GM18951 (cell line): ENCODE results near the gene BBS9.

ENCODE experiments used
- POLR2A ChIP-seq: IDR thresholded peaks from 4 replicates; pipeline ENCODE4 v1.6.1; 2011; ENCODE audit warnings: mild to moderate bottlenecking; ENCODE audit not compliant: insufficient read length, insufficient read depth; ENCODE audit errors: extremely low read depth
- in situ Hi-C: fragments of 300-500 bp; cut with MboI; formaldehyde crosslinking; loops from one replicate; pipeline ENCODE4 v1.12.0; 2022; ENCODE audit warnings: low sequenced_read_pairs, mixed read lengths, inconsistent platforms; ENCODE audit not compliant: unreplicated experiment

Gene BBS9

DNA sequence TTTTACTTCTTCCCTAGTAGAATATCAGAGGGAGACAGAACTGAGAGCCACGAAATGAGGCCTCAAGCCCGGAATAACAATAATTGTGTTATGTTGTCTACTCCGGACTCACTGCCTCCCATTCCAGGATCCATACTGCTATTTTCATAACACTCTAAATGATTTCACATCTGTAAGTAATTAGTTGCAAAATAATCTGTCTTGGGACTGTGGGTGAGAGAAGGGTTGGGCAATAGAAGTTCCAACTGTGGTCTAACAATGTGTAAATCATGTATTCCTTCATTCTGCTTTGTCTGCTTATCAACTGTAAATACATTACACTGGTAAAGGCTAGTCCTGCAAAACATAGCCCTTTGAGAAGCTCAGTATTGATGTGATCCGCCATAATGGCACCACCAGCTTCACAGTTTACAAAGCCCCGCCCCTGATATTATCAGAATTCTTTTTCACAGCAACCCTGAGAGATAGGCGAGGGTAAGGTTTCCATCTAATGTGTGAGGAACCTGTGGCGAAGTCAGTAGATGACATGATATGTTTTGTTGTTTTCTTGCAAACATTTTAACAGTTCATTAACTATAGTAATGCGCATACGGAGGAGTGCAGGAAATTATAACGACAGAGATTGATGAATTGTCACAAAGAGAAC lies 510.3 kb downstream of the BBS9 start:
- in situ Hi-C loops: no loop called here
- no peak for TF ChIP-seq POLR2A

DNA sequence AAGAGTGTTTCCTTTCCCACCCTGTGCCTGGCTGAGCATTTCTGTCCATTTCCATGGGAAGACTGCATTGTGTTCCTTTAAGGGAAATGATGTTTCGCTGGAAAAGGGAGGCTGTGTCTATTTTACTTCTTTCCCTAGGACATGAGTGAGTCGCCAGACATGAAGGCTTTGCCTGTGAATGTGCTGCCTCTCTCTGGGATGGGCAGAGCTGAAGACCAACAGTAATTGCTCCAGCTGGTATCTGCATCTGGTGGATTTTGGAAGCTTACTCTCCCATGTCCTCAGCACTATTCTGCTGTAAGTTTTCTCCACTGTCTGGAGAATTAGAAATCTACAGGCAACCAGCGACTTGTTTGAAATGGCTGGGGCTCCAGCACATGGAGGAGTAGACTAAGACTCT lies 511.4 kb downstream of the BBS9 start:
- in situ Hi-C loops: no loop called here
- TF ChIP-seq POLR2A: no peak

DNA sequence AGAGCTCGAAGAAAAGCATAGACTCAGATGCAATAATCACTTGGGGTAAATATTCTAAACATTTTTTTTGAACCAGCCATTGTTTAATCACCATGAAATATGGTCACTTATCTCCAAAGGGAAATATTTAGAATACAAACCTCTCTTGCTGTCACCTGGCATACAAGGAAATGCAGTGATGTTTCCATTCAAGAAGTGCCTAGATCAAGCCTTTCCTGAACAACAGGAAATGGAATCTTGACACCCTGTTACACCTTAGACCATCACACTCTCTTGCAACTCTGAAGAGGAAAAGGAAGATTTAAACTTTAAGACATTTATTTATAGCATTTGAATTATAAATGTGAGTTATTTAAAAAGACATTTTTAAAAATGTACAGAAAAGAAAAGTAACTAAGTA lies 512.9 kb downstream of the BBS9 start:
- no peak for TF ChIP-seq POLR2A
- in situ Hi-C loops: no loop called here

DNA sequence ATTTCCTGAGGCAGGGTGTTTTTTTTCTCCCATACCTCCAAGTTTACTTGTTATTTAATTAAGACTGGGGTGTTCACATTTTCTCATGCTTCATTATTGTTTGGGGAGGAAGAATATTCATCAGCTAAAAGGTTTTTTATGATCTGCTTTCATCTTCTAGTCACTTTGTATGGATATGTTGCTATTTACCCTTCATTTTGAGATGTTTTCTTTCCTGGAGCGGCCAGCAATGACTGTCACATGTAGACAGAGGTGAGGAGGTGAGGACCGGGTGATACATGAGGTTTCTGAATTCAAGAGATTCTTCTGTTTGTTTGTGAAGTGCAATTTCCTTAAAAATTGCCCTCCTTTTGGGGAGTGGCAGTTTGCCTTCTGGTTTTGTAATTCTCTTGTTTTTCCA lies 514.2 kb downstream of the BBS9 start:
- in situ Hi-C loops: no loop called here
- TF ChIP-seq POLR2A: no peak

GRCh38 chr7:33644489-33644888 lies 515.1 kb downstream of the BBS9 start:
- in situ Hi-C loops: no loop called here
- no peak for TF ChIP-seq POLR2A

DNA sequence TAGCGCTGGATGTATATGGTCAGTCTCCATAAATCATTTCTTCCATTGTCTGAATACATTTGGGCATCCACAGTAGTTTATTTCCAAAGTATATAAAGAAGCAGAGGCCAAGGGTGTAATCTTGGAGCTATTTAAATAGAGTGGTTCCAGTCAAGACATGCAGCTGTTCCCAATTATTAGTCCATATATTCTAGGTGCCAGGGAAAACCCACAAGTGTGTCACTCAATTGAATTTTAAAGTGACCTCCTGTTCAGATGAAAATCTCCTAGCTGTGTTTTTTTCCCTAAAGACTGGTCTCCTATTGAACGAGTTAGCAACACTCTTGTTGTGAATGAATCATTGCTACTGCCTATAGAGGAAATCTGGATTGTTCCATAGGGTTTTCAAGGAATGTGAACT lies 515.7 kb downstream of the BBS9 start:
- no peak for TF ChIP-seq POLR2A

DNA sequence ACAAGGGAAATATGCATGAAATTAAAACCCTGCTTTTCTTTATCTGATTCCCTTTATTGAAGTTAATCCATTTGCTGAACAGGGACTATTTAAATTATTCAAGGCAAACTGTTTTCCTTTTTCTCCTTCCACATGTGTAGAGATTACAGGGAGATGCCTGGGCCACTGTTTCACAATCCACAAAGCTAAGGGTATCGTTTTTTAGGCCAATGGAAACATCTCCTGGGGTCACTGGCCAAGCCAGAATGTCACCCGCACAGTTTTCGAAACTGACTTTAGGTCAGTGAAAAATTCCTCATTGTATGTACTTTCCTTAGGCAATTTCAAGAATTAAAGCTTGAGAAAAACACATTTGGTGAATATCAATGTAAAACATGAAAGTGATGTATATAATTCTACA lies 516.8 kb downstream of the BBS9 start:
- in situ Hi-C loops: no loop called here
- no peak for TF ChIP-seq POLR2A

More for the DNA sequence above, 515.7 kb downstream of the BBS9 start:
- in situ Hi-C loops: no loop called here

DNA sequence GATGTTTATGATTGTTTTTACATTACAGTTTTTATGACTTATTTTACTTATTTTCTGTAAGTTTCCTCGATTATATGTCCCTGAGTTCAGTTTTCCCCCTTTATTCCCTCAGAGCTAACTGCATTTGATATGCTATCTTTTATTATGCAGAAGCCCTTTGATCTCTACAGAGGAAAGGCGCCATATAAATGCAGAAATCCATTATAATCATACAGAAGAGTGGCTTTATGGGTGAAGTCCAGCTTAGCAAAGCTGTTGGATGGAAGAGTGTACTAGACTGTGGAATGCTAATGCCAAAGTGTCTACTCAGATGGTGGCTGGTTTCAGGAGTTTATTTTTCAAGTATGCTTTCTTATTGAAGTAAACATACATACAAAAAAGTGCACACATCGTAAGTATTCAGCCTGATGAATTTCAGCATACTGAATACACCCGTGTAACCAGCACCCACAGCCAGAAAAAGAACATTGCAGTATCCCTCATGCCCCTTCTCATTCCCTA lies 517.6 kb downstream of the BBS9 start:
- TF ChIP-seq POLR2A: no peak
- in situ Hi-C loops: no loop called here

DNA sequence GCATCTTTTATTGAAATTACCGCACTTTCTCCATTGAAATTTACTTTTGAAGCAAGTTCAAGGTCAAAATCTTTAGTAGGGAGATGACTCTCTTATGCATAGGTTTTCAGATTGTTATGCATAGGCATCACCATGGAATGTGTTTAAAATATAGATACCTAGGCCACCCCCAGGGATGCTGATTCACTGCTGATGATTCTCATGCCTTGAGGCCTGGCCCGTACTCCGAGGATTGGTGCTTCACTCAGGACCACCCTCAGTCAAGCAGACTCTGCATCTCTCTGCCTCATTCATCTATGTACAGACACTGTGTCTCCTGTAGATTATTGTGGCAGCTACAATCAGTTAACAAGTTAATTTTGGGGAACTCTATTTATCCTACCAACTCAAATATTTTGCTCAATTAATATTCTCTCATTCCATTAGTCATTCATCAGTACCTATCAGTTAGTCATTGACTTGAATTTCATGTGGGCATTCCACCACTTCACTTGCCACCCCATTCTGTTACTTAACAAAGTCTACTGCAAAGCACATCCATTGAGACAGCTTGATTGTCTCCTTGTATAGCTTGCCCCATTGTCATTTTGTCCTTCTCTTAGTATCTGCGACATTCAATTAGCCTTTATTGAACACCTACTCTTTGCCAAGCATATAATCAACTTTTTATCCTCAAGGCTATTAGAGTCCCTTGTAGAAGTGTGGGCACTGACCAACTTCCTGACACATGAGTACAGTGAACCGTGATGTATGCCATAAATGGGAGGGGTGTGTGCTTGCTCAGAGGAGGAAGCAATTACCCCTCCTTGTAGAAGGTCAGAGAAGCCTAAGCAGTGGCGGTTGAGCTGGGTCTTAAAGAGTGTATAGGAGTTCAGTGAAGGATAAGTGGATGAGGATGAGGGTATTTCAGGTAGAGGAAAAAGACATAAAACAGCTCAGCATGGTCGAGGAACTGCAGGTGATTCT lies 520.4 kb downstream of the BBS9 start:
- no peak for TF ChIP-seq POLR2A
- in situ Hi-C loops: no loop called here

DNA sequence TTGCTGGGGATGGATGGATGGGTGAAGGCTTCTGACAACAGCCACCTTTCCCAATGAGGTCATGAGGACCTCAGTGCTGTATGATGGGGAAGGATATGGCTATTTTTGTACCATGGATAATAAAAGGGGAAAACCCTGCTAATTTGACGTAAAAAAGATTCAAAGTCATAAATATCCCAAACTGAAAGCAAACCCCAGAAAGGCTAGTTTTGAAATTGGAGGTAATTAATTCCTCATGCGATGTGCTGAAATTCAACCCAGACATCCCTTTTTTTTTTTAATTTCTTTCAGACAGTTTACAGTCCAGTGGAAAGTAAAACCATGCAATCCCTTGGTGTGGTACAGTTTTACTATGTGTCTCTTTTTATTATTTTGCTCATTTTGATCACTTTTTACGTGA lies 521.5 kb downstream of the BBS9 start:
- in situ Hi-C loops: no loop called here
- no peak for TF ChIP-seq POLR2A

DNA sequence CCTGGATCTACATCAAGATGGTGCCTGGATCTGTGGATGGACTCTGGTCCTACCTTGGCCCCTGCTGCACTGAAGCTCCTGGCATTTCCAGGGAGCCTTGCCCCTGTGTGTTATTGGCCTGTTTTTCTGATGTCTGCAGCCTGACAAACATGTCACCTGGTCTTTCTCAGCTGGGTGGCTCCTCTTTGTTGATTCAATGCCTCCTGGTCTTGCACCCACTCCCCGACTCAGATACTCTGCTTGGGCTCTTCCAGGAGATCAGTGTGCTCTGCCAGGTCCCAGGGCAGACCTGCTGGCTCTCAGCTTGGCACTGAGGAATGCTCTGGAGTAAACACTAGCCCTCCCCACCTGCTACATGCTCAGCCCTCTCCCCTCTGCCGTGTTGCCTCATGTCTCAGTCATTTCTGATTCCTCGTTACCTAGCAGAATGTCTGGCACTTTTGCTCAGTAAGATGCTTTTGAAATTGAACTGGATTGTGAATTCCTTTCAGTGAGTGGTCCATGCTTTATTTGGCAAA lies 522.7 kb downstream of the BBS9 start:
- no peak for TF ChIP-seq POLR2A
- in situ Hi-C loops: no loop called here

DNA sequence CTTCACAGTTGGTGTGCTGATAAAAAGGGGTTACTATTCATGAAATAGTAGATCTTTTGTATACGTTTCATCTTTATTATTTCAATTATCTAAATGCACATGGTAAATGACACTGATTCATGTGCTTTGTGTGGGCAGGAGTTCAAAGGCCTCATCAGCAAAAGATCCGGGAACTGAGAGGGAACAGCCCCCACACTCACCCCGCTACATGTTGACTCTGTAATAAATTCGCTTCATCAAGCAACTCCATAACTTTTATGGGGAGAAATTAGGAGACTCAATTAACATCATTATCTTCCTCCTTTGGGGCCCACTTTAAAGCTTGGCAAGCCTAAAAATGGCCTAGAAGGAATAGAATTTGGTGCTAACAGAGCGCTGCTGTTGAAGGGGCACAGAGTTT lies 525.3 kb downstream of the BBS9 start:
- TF ChIP-seq POLR2A: no peak
- in situ Hi-C loops: no loop called here
